Endothelial cell of umbilical vein (primary cell): ENCODE measurements around the gene FBN2. TPM values are rescaled to one million over a fixed set of nuclear protein-coding genes. Genes with fewer than 3 reads are reported as not detected.
A peak's percentile ranks its signal among the peaks of the same experiment; 100 is the strongest.

Source experiments
- BruUV-seq: library from RNA; stranded (reverse); fragments of 400-500 nt; replicated peaks from 2 replicates; lab custom pipeline; 2021; lab: Mats Ljungman, UMichigan
- CTCF ChIA-PET: fragments of 300-600, 350-600 bp; sonication (Branson Sonifier 250); formaldehyde crosslinking; loops from one replicate; lab custom pipeline; 2021; ENCODE audit warnings: antibody characterized with exemption, inconsistent platforms; lab: Charles Lee
- POLR2A ChIA-PET: fragments of 300-600, 350-600 bp; sonication (Branson Sonifier 250); formaldehyde crosslinking; loops from one replicate; lab custom pipeline; 2021; ENCODE audit warnings: antibody characterized with exemption, inconsistent platforms; lab: Charles Lee
- DNase-seq: peaks from one replicate; pipeline ENCODE4 v3.0.0-alpha.2; 2011; ENCODE audit warnings: low read depth, low spot score
- FAIRE-seq: peaks from 2 replicates; lab custom pipeline; 2011; peaks lifted over from hg19 to GRCh38; lab: Jason Lieb, UNC
- H2AFZ ChIP-seq: 2 replicates; pipeline ENCODE4 v1.6.0; 2012; ENCODE audit warnings: low read depth, low read length, control low read depth, inconsistent platforms
- H3K27ac ChIP-seq: 2 replicates; pipeline ENCODE4 v1.5.1; 2011; ENCODE audit warnings: low read depth, mild to moderate bottlenecking, control low read depth, low read length, moderate library complexity; ENCODE audit not compliant: insufficient read depth
- H3K27me3 ChIP-seq, 2 experiments: 2 replicates each; pipeline versions ENCODE4 v1.6.0 to v1.6.1; 2011; ENCODE audit warnings: low read length in 2 of 2, mixed read lengths in 1 of 2; ENCODE audit not compliant: control insufficient read depth in 2 of 2, insufficient read depth in 2 of 2
- H3K36me3 ChIP-seq, 2 experiments: 2 replicates in 1 of 2; 3 replicates in 1 of 2; pipeline ENCODE4 v1.5.1; 2011; ENCODE audit warnings: low read length in 2 of 2, mild to moderate bottlenecking in 1 of 2, moderate library complexity in 1 of 2; ENCODE audit not compliant: control insufficient read depth in 2 of 2, insufficient read depth in 2 of 2; ENCODE audit errors: extremely low read depth in 1 of 2
- H3K4me1 ChIP-seq: 3 replicates; pipeline ENCODE4 v1.5.1; 2011; ENCODE audit warnings: mild to moderate bottlenecking, low read length; ENCODE audit not compliant: control insufficient read depth, insufficient read depth; ENCODE audit errors: extremely low read depth
- H3K4me2 ChIP-seq: 2 replicates; pipeline ENCODE4 v1.6.1; 2011; ENCODE audit warnings: low read length, control low read depth, mixed read lengths; ENCODE audit not compliant: insufficient read depth
- H3K4me3 ChIP-seq, 3 experiments: fragments of 200-600 bp in 1 of 3; sonication (generic), shearing (Covaris generic) in 1 of 3; replicated peaks in 1 of 3; 2 replicates each; pipeline ENCODE4 v1.5.1; 2011 to 2016; ENCODE audit warnings: control low read depth in 3 of 3, low read length in 3 of 3, mild to moderate bottlenecking in 2 of 3, inconsistent platforms in 1 of 3, low read depth in 1 of 3, moderate library complexity in 1 of 3; ENCODE audit not compliant: insufficient read depth in 1 of 3
- H3K79me2 ChIP-seq: 2 replicates; pipeline ENCODE4 v1.6.0; 2012; ENCODE audit warnings: low read length, inconsistent platforms; ENCODE audit not compliant: control insufficient read depth, insufficient read depth
- H3K9ac ChIP-seq: replicated peaks from 2 replicates; pipeline ENCODE3; 2011; ENCODE audit warnings: low read length, control low read depth; ENCODE audit not compliant: insufficient read depth; ENCODE audit errors: extremely low read depth
- H3K9me1 ChIP-seq: replicated peaks from 3 replicates; pipeline ENCODE4 v1.6.0; 2011; ENCODE audit warnings: mild to moderate bottlenecking, low read length; ENCODE audit not compliant: control insufficient read depth, insufficient read depth; ENCODE audit errors: extremely low read depth
- H3K9me3 ChIP-seq: replicated peaks from 2 replicates; pipeline ENCODE4 v1.5.1; 2012; ENCODE audit warnings: low read length, inconsistent platforms; ENCODE audit not compliant: control insufficient read depth, insufficient read depth
- H4K20me1 ChIP-seq: replicated peaks from 2 replicates; pipeline ENCODE3; 2011; ENCODE audit warnings: mild to moderate bottlenecking, low read length; ENCODE audit not compliant: control insufficient read depth, insufficient read depth; ENCODE audit errors: extremely low read depth
- EZH2 ChIP-seq: IDR thresholded peaks from 2 replicates; pipeline ENCODE4 v1.6.1; 2012; ENCODE audit warnings: borderline replicate concordance, low read depth, mild to moderate bottlenecking, moderate library complexity, low read length, inconsistent platforms; ENCODE audit not compliant: severe bottlenecking
- FOS ChIP-seq: IDR thresholded peaks from 2 replicates; pipeline ENCODE4 v1.6.1; 2011; ENCODE audit warnings: mild to moderate bottlenecking, low read length, moderate library complexity, borderline replicate concordance; ENCODE audit not compliant: insufficient read depth
- GATA2 ChIP-seq: IDR thresholded peaks from 2 replicates; pipeline ENCODE4 v1.7.0; 2011; ENCODE audit warnings: low read depth, mild to moderate bottlenecking, moderate library complexity, mixed read lengths, low read length; ENCODE audit not compliant: insufficient read length, insufficient read depth
- JUN ChIP-seq: IDR thresholded peaks from 2 replicates; pipeline ENCODE4 v1.6.1; 2011; ENCODE audit warnings: borderline replicate concordance, low read depth; ENCODE audit not compliant: insufficient read length, insufficient read depth
- MYC ChIP-seq: IDR thresholded peaks from one replicate; pipeline ENCODE4 v1.6.1; 2011; ENCODE audit warnings: mild to moderate bottlenecking, low read depth, low read length
- POLR2A ChIP-seq: IDR thresholded peaks from 2 replicates; pipeline ENCODE4 v1.6.1; 2012; ENCODE audit warnings: low read depth, mild to moderate bottlenecking, control low read depth, low read length
- POLR2AphosphoS5 ChIP-seq: IDR thresholded peaks from 2 replicates; pipeline ENCODE4 v1.6.1; 2012; ENCODE audit warnings: low read depth, mild to moderate bottlenecking, control low read depth, low read length, moderate library complexity; ENCODE audit not compliant: insufficient read depth
- dilution Hi-C: fragments of 300-500 bp; cut with MboI; formaldehyde crosslinking; loops from one replicate; pipeline ENCODE4 v1.15.0; 2019; ENCODE audit warnings: low sequenced_read_pairs; ENCODE audit not compliant: extremely low pct_ligation_motif_present
- intact Hi-C: fragments of 100-400 bp; cut with micrococcal nuclease; formaldehyde crosslinking; loops from one replicate; pipeline ENCODE4 v1.10.0; 2022
- polyA plus RNA-seq, 4 experiments: library from polyadenylated mRNA; depleted of rRNA in 3 of 4; stranded (reverse) in 3 of 4; unstranded in 1 of 4; fragments of >200 nt; gene quantifications; 2 replicates each; pipeline versions ENCODE4 v1.2.1 to v1.2.3, GENCODE V29; 2011 to 2012; ENCODE audit warnings: missing spikeins in 1 of 4
- total RNA-seq: library from RNA; stranded (reverse); gene quantifications from 2 replicates; pipeline ENCODE4 v1.2.3, GENCODE V29; 2021
- TF ChIP-seq, protein P1 (sequence below): IDR thresholded peaks from 2 replicates; pipeline ENCODE4 v1.6.1; 2011; ENCODE audit not compliant: insufficient read depth, insufficient read length
- TF ChIP-seq, protein P2 (sequence below), 2 donors: IDR thresholded peaks; 1 replicate in 1 of 2; 2 replicates in 1 of 2; pipeline ENCODE4 v1.5.1; 2011; ENCODE audit warnings: low read length in 2 of 2, mild to moderate bottlenecking in 2 of 2, moderate library complexity in 2 of 2, control low read depth in 1 of 2, inconsistent platforms in 1 of 2, low read depth in 1 of 2; ENCODE audit not compliant: insufficient read depth in 1 of 2; ENCODE audit errors: extremely low read depth in 1 of 2

The FBN2 gene
- total and polyA plus RNA-seq, 2 donors (not counting 3 experiments of a cell fraction or from before 2014, with no cell fraction given) = 21.8 to 57.4 TPM

DNA sequence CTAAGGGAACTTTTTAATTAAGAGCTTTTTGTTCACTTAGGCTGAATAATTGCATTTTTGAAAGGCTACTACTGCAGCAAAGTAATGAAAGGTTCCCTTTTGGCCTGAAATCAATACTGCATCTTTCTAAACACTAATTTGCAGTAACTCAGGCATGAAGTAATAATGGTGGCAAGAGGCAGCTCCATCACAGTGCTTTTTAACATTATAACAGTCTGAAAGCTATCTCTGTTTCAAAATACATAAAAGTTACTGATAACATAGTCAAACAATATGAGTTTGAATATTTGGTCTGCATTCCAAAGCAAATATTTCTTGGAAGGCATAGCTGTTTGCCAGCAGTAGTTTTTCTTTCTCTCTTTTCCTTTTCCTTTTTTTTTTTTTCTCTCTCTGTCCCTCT lies 113.4 kb downstream of the FBN2 start:
- no peak for FAIRE-seq
- Histone ChIP-seq H3K27me3 (no peaks in the 10 kb centered on the region), H3K4me3 (no peak overlapping the region), H3K79me2 (no peaks in the 10 kb centered on the region), H3K4me2 (no peak overlapping the region), H3K36me3 (no peaks in the 10 kb centered on the region), H3K27ac (no peak overlapping the region), H3K9ac (no peak overlapping the region), H4K20me1 (no peaks in the 10 kb centered on the region), H3K9me3 (no peaks in the 10 kb centered on the region), H3K9me1 (no peaks in the 10 kb centered on the region), H3K4me1 (no peaks in the 10 kb centered on the region), H2AFZ (no peak overlapping the region)
- POLR2A ChIA-PET = interaction anchor here (0.8 kb wide), 1 partner anchor 153 kb away, joined by 4 read pairs; no protein-coding TSS in a partner anchor
- TF ChIP-seq, protein P1, sequence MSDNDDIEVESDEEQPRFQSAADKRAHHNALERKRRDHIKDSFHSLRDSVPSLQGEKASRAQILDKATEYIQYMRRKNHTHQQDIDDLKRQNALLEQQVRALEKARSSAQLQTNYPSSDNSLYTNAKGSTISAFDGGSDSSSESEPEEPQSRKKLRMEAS = no peak
- no peak for TF ChIP-seq POLR2A
- no peak for TF ChIP-seq POLR2AphosphoS5
- TF ChIP-seq FOS = no peak
- TF ChIP-seq, protein P2, sequence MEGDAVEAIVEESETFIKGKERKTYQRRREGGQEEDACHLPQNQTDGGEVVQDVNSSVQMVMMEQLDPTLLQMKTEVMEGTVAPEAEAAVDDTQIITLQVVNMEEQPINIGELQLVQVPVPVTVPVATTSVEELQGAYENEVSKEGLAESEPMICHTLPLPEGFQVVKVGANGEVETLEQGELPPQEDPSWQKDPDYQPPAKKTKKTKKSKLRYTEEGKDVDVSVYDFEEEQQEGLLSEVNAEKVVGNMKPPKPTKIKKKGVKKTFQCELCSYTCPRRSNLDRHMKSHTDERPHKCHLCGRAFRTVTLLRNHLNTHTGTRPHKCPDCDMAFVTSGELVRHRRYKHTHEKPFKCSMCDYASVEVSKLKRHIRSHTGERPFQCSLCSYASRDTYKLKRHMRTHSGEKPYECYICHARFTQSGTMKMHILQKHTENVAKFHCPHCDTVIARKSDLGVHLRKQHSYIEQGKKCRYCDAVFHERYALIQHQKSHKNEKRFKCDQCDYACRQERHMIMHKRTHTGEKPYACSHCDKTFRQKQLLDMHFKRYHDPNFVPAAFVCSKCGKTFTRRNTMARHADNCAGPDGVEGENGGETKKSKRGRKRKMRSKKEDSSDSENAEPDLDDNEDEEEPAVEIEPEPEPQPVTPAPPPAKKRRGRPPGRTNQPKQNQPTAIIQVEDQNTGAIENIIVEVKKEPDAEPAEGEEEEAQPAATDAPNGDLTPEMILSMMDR (IDR thresholded peaks at IDR 0.05; ENCODE audit: extremely low read depth in 1 of 2, insufficient read depth in 1 of 2, low read depth in 1 of 2, low read length in 2 of 2) = no peak
- TF ChIP-seq MYC = no peak
- TF ChIP-seq EZH2 = no peak
- no peak for TF ChIP-seq GATA2
- TF ChIP-seq JUN = no peak
- intact Hi-C loops = no loop called here
- no TSS peak for BruUV-seq
- dilution Hi-C loops = no loop called here
- CTCF ChIA-PET = interaction anchor here (0.6 to 0.9 kb wide), 3 partner anchors 11 to 31 kb away, joined by 3 read pairs; no protein-coding TSS in a partner anchor
- peak; percentile 12 for DNase-seq
